Limb (tissue), 2 donors: ENCODE measurements around the gene FNDC3B.
A peak's percentile ranks its signal among the peaks of the same experiment; 100 is the strongest.

ENCODE experiments used
- DNase-seq, 2 donors: peaks; one replicate each; pipeline ENCODE4 v3.0.0-alpha.2; 2016; ENCODE audit errors: extremely low spot score in 2 of 2

Gene FNDC3B

DNA sequence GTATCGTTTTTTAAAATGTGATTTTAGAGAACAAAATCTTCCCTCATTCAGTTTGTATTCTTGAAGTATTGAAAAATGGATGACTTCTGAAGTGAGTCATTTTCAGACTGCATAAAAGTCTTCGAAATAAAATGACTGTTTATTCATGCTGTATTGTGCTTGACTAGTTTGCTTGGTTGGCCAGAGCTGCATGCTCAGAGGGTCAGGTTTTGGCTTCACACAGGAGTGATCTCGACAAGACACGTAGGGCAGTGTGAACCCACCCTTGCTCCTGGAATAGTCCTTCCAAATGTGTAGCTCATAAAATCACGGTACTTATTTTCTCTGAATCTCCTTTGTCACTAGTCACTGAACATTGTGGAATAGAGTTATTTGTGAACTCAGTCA, 73.3 kb downstream of the FNDC3B start:
- DNase-seq, result no peak

DNA sequence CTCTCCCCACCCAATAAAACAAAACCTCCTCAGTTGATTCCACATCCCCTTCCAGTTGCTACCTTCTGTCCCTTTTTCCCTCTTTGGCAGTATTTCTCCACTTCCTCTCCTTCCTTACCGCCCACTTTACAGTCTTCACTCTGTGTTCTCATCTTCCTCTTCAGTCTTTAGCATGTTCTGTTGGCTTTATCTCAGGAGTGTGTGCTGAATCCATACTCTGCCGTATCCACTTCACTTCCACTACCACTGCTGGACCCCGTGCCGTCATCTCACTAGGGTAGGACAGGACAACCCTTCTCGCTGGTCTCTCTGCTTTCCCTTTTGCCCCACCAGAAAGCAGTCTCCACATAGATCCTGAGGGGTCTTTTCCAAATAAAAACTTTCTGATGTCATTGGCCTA, 74.3 kb downstream of the FNDC3B start:
- no peak for DNase-seq

DNA sequence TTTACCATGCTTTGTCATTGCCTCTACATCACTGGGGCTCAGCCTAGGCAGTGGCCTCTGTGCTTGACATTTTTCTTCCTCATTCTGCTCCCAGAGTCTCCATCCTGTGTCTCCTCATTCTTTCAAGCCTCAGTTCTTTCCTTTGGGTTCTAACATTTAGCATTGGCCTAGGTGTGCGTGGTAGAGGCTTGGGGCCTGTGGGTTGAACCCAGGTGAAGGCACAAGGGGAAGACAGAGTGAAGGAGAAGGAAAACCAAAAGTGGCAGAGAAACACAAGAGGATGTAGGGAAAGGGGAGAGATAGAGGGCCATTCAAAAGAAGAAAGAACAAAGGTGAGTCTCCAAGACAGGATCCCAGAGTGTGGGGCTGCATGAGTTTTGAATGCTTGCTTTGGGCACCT, 75.7 kb downstream of the FNDC3B start:
- no peak for DNase-seq

DNA sequence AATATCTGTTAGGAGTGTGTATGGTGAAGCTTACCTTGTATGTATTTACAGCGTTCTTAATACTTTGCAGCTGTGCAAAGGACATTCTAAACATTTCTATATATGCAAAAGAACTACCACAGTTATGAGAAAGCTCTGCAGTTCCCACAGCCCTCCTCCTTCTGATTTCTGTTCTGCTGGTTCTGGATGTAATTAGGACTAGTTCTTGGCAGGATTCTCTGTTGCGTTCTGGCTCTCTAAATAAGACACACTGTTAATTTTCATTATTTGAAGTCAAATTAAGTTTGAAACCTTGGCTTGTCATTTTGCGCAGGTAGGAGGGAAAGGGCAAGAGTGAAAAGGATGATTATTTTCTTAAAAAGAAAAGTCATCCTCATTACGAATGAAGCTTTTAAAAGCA, 76.4 kb downstream of the FNDC3B start:
- no peak for DNase-seq

DNA sequence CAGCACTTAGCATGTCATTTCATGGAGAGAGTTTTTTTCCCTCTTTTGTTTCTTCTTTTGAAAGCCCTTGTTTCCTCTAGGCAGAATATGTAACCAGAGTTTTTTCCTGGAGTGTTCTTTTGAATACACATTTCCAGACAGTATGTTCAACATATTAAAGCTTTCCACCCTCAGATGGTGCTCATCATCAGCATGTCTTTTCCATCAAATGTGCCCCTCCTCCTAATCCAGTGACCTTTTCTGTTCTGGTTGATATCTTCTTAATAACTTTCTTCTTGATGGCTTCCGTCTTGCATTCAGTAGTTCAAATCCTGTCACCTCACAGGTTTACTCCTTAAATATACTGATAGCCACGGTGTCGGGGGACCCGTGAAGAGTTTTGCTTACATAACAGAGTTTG, 78.6 kb downstream of the FNDC3B start:
- no peak for DNase-seq

DNA sequence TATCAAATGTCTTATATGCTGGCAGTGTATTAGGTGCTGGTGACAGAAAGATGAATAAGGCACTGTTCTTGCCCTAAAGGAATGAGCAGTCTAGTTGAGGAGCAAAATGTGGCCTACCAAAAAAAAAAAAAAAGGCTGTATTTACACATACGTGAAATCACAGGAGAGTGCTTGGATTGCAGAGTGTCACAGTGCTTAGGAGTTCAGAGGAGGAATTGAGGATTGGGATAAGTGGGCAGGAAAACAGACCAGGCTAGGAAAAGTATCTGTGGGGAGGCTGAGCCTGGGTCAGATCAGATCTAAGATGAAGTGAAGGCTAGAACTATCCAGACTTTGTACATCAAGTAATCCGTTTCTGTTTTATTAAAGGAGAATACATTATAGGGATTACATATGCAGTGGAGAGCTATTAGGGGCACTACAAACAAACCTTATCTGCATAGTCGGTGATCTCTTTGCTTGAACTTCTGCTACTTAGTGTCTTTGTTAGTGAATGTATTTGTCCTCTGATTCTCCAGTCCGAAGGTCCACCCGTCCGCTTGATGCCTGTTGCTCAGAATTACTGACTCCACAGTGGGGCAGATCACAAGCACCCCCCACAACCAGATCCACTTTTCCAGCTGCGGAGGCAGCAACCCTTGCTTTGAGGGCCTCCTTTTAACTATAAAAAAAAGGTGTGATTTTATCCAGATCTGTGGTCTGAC, 80.0 kb downstream of the FNDC3B start:
- DNase-seq, result no peak

DNA sequence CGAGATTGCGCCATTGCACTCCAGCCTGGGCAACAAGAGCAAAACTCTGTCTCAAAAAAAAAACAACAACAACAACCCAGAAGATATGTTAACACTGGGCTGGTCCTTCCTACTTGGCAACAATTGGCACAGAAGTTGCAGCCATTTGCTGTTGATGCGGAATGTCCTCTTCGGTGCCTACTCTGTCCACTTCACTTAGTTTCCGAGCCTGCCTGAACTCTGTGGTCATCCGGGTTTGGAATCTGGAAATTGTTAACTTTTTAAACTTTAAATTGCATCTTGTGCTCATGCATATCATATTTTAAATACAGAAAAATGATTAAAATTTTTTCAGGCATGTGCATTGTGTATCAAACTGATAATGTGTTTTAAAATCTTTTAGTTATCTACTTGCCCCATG, 81.5 kb downstream of the FNDC3B start:
- DNase-seq, result no peak

DNA sequence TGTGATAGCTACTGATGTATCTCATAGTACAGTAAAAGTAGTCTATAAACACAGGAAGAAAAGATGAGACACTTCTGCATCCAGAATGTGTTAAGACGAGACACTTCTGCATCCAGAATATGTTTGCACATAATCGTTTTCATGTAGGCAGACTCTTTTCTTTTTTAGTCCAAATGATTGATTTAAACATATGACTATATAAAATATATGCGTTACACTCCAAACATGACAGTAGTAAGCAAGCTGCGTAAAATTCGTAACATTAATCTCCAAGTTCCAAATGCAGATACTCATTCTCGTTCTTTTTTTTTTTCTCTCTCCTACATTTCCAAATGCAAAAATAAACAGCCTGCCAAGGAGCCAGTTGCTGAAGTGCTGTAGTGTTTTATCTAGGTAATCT, 82.6 kb downstream of the FNDC3B start:
- DNase-seq, result no peak

DNA sequence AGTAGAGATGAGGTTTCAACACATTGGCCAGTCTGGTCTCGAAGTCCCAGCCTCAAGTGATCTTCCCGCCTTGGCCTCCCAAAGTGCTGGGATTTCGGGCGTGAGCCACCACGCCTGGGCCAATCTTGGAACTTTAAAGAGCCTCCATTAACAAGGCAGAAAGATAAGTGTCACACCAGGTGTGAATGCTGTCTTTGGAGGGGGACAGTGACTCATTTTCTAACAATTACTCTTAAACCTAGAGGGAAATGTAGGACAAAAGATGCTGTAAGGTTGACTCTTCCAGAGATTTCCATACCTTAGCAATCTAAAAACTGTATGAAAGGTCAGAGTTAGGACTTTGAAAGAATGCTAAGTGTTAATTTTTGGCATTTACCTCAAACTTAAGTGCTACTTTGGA, 84.9 kb downstream of the FNDC3B start:
- no peak for DNase-seq

DNA sequence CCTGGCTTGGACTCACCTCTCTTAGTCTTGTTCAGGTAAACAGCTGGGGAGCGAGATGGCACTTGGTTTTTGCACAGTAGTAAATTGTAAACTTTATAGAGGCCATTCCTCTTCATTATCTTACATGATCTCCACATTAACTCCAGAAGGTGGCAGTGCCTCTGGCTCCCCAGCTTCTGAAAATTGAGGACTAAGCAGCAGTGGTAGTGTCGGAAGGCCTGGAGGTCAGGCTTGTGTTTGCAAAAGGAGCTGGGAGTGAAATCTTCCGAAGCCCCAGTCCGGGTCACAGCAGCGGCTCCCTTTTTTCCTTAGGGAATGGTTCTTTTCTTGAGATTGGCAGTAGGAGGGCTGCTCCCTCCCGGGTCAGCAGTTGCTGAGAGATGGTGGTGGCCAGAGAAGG, 85.7 kb downstream of the FNDC3B start:
- no peak for DNase-seq

DNA sequence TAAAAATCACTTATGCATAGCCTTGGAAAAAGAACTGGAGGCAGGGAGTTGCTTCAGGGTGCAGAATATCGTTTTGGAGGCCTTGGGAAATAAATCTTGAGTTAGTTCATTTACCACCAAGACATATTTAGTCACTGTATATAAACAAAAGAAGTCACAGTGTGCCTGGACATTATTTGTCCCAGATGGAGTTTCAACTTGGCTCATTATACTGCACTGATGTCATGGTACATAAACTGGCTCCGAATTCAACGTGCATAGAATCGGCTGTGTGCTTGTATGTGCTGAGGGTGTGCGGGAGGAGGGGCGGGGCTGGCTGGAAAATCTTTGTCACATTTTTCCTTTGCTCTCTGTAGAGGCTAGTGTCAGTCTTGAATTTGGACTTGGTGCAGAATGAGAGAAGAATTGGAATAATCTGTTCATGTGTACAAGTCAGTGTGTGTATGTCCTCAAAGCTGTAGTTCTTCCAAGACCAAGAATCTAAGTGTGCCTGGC, 86.6 kb downstream of the FNDC3B start:
- peak; percentile 76 to 92 for DNase-seq

DNA sequence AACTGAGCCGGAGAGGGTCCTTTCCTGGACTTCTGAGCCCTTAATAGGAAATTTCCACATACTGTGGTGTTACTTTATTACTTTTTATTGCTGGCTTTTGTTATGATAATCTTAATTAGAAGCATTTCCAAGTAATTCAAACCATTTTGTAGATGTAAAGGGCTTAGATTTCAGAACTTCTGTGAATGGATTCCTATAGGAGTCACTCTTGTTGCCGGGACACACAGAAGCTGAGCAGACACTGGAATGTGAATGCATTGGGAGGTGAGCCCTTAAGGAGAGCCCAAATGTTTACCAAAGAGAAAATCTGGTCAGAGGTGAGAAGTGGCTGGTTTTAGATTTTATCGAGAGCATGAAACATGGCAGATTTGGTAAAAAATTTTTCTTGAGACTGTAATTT, 87.4 kb downstream of the FNDC3B start:
- DNase-seq, result no peak

DNA sequence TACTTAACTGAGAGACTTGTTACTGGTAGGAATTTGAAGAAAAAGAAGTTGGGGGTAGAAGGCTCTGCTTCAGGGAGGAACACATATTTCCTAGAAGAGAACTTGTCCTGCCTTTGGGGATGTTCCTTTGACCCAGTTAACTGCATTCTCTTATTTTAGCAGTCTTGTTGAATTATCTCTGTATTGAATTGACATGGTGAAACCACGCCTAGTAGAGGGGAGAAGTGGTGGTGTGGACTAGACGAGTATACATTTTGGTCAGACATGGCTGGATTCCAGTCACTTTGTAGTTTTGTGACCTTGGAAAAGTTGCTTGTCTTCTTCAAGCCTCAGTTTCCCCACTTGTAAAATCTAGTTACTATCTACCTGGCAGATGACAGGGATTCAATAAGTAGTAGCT, 87.8 kb downstream of the FNDC3B start:
- DNase-seq, result no peak

DNA sequence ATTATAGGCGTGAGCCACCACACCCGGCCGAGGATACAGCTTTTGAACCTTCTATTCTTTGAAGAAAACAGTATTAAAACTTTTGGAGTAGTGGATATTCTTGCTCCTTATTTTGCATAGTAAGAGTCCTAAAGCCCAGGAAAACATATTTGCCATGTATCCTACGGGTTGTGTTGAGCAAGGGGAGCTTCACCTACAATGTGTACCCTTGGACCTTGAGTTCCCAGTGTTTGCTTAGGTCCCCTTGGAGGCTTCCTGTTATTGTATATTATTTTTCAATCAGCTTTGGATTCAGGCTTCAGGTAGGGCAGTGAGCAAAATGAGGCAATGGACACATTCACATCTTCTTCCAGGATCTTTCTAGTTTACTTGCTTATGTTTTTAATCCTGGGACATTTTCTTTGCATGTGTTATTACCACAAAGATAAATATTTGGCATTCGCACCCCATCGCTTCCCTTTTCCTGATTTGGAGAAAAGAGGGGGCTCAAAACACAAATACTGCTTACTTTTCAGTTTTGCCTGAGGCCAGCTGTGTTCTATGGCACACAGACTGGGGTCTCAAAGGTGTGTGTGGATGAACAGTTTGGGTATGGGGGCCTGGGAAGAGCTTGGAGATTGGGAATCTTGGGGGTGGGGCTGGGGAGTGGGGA, 88.7 kb downstream of the FNDC3B start:
- DNase-seq, result no peak

DNA sequence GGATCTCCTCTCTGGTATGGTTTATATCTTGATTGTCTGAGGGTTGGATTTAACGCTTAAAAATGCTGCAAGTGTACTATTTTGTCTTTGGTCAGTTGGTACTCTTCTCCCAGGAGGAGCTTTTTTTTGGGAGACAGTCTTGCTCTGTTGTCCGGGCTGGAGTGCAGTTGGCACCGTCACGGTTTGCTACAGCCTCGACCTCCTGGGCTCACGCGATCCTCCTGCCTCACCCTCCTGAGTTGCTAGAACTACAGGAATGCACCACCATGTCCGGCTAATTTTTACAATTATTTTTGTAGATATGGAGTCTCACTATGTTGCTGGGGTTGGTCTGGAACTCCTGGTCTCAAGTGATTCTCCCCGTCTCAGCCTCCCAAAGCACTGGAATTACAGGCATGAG, 89.5 kb downstream of the FNDC3B start:
- DNase-seq, result no peak

DNA sequence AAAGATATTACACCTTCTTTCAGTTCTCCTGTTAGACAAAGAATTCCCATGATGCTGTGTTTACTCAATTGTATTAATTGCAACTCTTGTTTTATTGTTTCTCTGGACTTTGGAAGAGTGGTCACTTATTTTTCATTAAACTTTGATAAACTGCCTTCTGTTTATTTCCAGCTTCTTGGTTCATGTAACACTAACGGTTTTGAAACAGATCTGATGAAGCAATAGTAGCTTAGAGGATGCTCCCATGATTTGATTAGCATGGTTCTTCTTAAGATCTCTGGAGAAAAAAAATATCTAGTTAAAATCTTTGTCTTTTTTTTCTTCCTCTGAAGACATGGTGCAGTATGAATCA, 90.1 kb downstream of the FNDC3B start:
- DNase-seq, result no peak

DNA sequence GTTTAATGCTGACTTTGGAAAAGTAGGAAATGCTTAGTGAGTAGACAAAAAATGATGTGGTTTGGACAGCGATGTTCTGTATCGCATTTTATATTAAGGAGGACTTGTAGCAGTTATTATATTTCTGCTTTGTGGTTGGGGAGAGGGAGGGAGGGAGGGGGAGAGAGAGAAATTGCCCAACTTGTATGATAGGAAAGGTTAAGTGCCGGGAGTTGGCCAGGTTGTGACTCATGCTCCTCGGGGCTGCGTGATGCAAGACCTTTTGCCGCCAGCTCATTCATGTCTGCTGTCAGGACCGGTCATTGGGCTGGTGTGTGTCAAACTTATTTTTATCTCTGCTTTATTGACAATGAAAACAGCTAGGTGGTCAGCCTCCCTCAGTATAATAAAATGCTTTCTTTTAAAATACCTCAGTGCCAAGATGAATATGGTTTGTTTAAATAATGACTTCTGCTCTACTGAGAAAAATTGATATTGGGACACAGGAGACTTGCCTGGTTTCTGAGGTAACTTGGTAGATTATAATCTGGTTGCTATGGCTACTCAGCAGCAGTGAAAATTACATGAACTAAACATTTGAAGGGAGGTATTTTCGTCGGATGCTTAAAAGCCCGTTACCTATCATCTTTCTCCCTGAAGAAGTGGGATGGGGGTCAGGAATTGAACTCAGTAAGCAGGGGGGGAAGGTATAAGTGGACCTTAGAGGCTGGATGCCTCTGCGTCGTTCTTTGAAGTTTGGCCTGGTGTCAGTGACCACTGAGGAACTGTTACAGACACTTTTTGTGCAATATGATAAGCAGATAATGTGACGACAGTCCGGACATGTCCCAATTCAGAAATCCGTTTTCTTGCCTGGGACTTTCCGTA, 90.7 kb downstream of the FNDC3B start:
- no peak for DNase-seq

DNA sequence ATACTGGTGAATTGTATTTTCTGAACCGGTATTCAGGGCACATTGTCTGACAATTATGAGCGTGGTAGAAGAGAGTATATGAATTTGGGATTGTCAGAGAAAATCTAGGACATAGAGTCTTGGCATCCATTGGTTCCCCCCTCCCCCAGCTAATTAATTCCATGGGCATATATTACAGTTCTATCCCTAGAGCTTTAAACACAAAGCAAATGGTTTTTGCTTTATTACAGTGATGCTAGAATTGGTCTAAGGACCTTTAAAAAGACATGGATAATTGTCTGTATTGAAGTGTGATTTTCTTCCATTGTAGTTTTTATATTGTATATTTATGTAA, 91.3 kb downstream of the FNDC3B start:
- no peak for DNase-seq

DNA sequence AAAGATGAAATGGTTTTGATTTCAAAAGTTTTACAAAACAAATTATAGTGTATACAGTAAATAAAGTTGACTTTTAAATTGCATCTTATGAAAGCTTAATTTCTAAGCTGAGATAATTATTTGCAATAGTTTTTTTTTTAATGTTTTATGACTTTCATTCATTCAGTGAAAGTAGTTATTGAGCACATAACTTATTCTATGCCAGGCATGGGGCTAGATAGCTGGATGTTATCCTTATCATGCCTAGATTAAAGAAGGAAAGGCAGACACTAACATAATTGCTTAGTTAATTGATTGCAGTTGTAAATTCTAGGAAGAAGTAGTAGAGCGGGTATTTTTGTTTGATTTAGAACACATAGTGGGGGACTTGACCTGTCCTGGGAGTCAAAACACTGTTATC, 92.4 kb downstream of the FNDC3B start:
- no peak for DNase-seq

DNA sequence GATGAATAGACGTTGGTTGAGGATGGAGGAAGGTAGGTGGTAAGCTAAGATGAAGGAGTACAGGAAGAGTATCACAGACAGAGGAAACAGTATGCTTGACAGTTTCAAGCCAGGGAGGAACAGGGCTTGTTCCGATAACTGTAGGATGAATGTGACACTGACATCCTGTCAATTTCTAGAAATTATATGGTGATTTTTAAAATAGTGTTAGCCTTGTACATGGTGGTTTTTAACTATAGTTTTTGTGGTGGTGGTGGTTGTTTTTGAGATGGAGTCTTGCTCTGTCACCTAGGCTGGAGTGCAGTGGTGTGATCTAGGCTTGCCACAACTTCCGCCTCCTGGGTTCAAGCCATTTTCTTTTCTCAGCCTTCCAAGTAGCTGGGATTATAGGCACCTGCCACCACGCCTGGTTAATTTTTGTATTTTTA, 92.8 kb downstream of the FNDC3B start:
- no peak for DNase-seq

DNA sequence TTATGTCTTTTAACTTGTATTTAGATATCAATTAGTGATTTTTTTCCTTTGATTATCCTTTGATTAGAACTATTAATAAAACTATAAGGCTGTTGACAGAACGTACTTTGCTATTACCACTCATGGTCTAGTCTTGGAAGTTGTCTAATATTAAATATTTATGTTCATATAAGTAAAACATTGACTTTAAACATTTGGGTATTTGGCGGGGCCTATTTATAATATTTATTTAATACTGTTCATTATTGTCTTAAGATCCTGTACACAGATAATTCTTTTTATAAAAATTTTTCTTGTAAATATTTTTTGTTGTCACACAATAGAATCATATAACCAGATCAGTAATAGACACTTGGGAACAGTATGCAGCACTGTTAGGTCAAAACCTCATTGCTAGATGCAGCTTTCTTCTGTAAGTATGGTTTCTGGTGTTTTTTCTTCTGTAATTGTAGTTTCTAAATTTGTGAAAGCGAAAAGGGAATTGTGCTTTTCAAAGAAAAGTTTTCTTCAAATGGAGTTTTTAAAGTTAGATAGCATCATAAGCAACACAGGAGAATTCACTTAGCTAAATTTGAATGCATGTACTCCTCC, 93.4 kb downstream of the FNDC3B start:
- no peak for DNase-seq

DNA sequence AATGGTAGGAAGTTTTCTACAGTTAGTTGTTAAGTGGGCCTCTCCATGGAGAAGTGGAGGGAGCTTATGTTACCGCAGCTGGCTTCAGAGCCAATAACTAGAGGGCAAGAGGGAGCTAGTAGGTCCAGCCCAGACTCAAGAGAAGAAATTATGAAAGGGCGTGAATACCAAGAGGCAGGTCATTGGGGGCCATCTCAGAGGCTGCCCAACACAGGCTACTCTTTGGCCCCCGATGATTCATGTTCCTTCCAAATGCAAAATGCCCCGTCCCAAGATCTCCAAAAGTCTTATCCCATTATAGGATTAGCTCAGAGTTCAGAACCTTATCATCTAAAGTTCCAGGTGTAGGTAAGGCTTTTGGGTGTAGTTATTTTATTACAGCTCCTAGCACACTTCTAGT, 94.5 kb downstream of the FNDC3B start:
- no peak for DNase-seq
